Measurements from ENCODE around the gene SLC47A1.

Gene SLC47A1

GRCh38 chr17:19570544-19571062 is 36.9 kb downstream of the SLC47A1 start:
- in situ Hi-C loops (cut with HindIII; ENCODE audit: low pct_ligation_motif_present, low sequenced_read_pairs), result no loop called here
- Histone ChIP-seq H3K27me3 (replicated peaks) (peaks cover 2% of the 10 kb centered on the region), H3K27ac (no peak overlapping the region), H3K36me3 (replicated peaks) (no peaks in the 10 kb centered on the region), H3K4me3 (ENCODE audit: low read depth, low read length) (no peak overlapping the region)
- no peak for DNase-seq
- no peak for TF ChIP-seq CTCF (IDR thresholded peaks at IDR 0.05; ENCODE audit: low read depth, low read length, missing control alignments)

- in situ Hi-C loops (cut with HindIII; ENCODE audit: low pct_ligation_motif_present, low sequenced_read_pairs), result no loop called here
- no peak for TF ChIP-seq CTCF (IDR thresholded peaks at IDR 0.05; ENCODE audit: low read depth, low read length, missing control alignments)
- no peaks in the 10 kb centered on the region for H3K36me3 ChIP-seq (replicated peaks)
- peaks cover 2% of the 10 kb centered on the region for H3K27me3 ChIP-seq (replicated peaks)
- H3K27ac ChIP-seq, result no peak overlapping the region
- DNase-seq, result no peak
- H3K4me3 ChIP-seq (ENCODE audit: low read depth, low read length), result no peak overlapping the region
Observed at GRCh38 chr17:19573075-19573474, 39.4 kb downstream of the SLC47A1 start.

DNA sequence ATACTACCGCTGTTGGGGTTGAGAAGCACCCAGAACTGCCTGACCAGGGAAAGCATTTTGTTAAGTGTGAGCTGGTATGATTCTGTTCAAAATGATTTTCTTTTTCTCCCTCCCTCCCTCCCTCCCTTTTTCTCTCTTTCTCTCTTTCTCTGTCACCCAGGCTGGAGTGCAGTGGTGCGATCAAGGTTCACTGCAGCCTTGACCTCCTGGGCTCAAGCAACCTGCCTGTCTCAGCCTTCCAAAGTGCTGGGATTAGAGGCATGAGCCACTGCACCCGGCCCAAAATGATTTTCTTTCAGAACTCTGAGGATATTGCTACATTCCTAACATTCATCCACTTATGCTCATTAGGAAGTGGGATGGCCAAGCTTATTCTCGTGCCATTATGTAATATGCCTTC is 41.3 kb downstream of the SLC47A1 start:
- H3K27me3 ChIP-seq (replicated peaks), result peaks cover 16% of the 10 kb centered on the region
- DNase-seq, result no peak
- H3K36me3 ChIP-seq (replicated peaks), result no peaks in the 10 kb centered on the region
- no peak overlapping the region for H3K4me3 ChIP-seq (ENCODE audit: low read depth, low read length)
- in situ Hi-C loops (cut with HindIII; ENCODE audit: low pct_ligation_motif_present, low sequenced_read_pairs), result no loop called here
- TF ChIP-seq CTCF (IDR thresholded peaks at IDR 0.05; ENCODE audit: low read depth, low read length, missing control alignments), result no peak
- no peak overlapping the region for H3K27ac ChIP-seq

DNA sequence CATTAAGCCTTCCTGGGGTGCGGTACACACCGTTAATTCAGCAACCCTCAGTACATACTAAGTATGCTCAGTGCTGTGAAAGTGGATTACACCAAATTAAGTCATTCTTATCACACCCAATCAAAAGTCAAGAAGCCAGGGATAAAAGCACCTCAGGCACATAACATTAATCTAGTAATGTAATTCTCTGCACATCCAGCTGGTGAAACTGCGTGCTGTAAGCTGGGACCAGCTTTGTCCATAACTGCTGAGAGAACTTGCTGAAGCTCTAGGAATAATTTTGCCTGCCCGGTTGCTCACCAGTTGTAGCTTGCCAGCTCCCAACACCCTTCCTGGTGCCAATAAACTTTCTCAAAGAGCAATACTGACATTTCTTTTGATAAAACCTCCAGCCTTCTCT is 44.9 kb downstream of the SLC47A1 start:
- no peak for DNase-seq
- no peak overlapping the region for H3K27ac ChIP-seq
- H3K27me3 ChIP-seq (replicated peaks), result peaks cover 20% of the 10 kb centered on the region
- TF ChIP-seq CTCF (IDR thresholded peaks at IDR 0.05; ENCODE audit: low read depth, low read length, missing control alignments), result no peak
- H3K4me3 ChIP-seq (ENCODE audit: low read depth, low read length), result no peak overlapping the region
- in situ Hi-C loops (cut with HindIII; ENCODE audit: low pct_ligation_motif_present, low sequenced_read_pairs), result no loop called here
- H3K36me3 ChIP-seq (replicated peaks), result no peaks in the 10 kb centered on the region

DNA sequence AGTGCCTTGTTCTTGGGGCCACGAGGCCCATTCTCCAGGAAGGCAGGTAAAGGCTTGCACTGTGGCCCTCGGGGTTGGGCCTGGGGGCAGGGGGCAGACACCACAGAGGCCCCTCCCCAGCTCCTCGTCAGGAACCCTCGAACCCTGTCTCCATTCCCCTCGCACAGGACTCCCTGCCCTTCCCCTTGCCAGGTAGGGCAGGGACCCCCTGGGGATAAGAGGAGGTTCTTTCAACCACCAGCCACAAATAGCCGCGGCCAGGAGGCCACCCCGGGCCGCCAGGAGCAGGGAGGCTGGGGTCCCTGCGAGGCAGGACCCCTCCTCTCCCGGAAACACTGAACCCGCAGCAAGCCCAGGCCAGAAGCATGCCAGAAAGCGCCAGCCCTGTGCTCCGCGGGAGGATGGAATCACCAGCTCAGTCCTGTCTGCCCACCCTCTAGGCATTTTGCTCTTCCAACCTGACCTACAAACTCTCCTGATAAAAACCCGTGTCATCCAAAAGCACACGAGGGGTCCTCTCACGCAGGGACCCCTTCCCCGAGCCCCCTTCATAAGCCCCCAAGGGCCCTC is 45.6 kb downstream of the SLC47A1 start:
- in situ Hi-C loops (cut with HindIII; ENCODE audit: low pct_ligation_motif_present, low sequenced_read_pairs), result no loop called here
- H3K4me3 ChIP-seq (ENCODE audit: low read depth, low read length), result no peak overlapping the region

More for the DNA sequence above, 45.6 kb downstream of the SLC47A1 start:
- H3K27ac ChIP-seq, result no peak overlapping the region
- no peaks in the 10 kb centered on the region for H3K36me3 ChIP-seq (replicated peaks)
- no peak for TF ChIP-seq CTCF (IDR thresholded peaks at IDR 0.05; ENCODE audit: low read depth, low read length, missing control alignments)
- DNase-seq, result no peak
- peaks cover 20% of the 10 kb centered on the region for H3K27me3 ChIP-seq (replicated peaks)

Measured in brain microvascular endothelial cell (primary cell).